Stimulated activated CD4-positive, alpha-beta T cell treated with anti-CD3 and anti-CD28 coated beads, Interleukin-4, amount 100 ng/mL, for 48 hours (primary cell): Measurements from ENCODE around the gene CHAF1A.

Source experiments
- DNase-seq, 2 donors: peaks; one replicate each; pipeline ENCODE4 v3.0.0-alpha.2; 2020; ENCODE audit warnings: low read depth in 2 of 2

The CHAF1A gene

GRCh38 chr19:4366666-4367335 is 35.6 kb upstream of the CHAF1A start:
- DNase-seq, result no peak

- DNase-seq, result no peak
Observed at GRCh38 chr19:4367336-4367723, 35.1 kb upstream of the CHAF1A start.

- DNase-seq, result no peak
Observed at GRCh38 chr19:4367781-4368127, 34.7 kb upstream of the CHAF1A start.

- DNase-seq, result no peak
Observed at GRCh38 chr19:4368128-4368820, 34.2 kb upstream of the CHAF1A start.

GRCh38 chr19:4369109-4369887 is 33.1 kb upstream of the CHAF1A start:
- peak; percentile 47 to 66 for DNase-seq

- DNase-seq, result peak; percentile 63 to 82
Observed at GRCh38 chr19:4369888-4370260, 32.6 kb upstream of the CHAF1A start.

- no peak for DNase-seq
Observed at GRCh38 chr19:4370418-4371041, 31.9 kb upstream of the CHAF1A start.

GRCh38 chr19:4371247-4372164 is 30.9 kb upstream of the CHAF1A start:
- DNase-seq, result no peak

GRCh38 chr19:4372165-4373012 is 30.1 kb upstream of the CHAF1A start:
- no peak for DNase-seq

GRCh38 chr19:4373013-4373367 is 29.4 kb upstream of the CHAF1A start:
- no peak for DNase-seq

GRCh38 chr19:4373601-4374497 is 28.6 kb upstream of the CHAF1A start:
- DNase-seq, result no peak

- DNase-seq, result no peak
Observed at GRCh38 chr19:4374498-4375163, 27.8 kb upstream of the CHAF1A start.

GRCh38 chr19:4375164-4376027 is 27.0 kb upstream of the CHAF1A start:
- DNase-seq, result no peak

- no peak for DNase-seq
Observed at GRCh38 chr19:4376028-4376670, 26.3 kb upstream of the CHAF1A start.

- DNase-seq, result no peak
Observed at GRCh38 chr19:4376671-4376990, 25.8 kb upstream of the CHAF1A start.

- no peak for DNase-seq
Observed at GRCh38 chr19:4376991-4377781, 25.3 kb upstream of the CHAF1A start.

GRCh38 chr19:4378886-4379285 is 23.6 kb upstream of the CHAF1A start:
- DNase-seq, result no peak
